ENCODE measurements around the gene PTPRO. TPM values are rescaled to one million over a fixed set of nuclear protein-coding genes. Genes with fewer than 3 reads are reported as not detected.

Gene PTPRO
- polyA plus RNA-seq, 2 of the 4 experiments (the other 2 are of a cell fraction), result 0.04 TPM; not detected in 1

GRCh38 chr12:15334225-15334624, 11.9 kb downstream of the PTPRO start:
- no peak overlapping the region for H3K4me3 ChIP-seq
- H3K4me2 ChIP-seq, result no peak overlapping the region
- ATAC-seq (no peak), FAIRE-seq (no peak), DNase-seq (ENCODE audit: low read depth in 1 of 2, low spot score in 1 of 2) (no peak)
- H3K4me1 ChIP-seq, result peaks cover 14% of the 10 kb centered on the region
- no peak overlapping the region for H3K27ac ChIP-seq
- TF ChIP-seq SREBF2 (IDR thresholded peaks at IDR 0.05) (no peak), CEBPB (IDR thresholded peaks at IDR 0.05) (no peak), HOXA7 (CRISPR knock-in tag; IDR thresholded peaks at IDR 0.05) (no peak), HOXB13 (CRISPR knock-in tag; IDR thresholded peaks at IDR 0.05; ENCODE audit: low read depth) (no peak), ZSCAN20 (CRISPR knock-in tag; IDR thresholded peaks at IDR 0.05) (no peak), MAFK (IDR thresholded peaks at IDR 0.05; ENCODE audit: partially characterized antibody) (no peak), ZFP36 (IDR thresholded peaks at IDR 0.05; ENCODE audit: borderline replicate concordance, partially characterized antibody) (no peak), JUN (IDR thresholded peaks at IDR 0.05) (no peak), BHLHE40 (IDR thresholded peaks at IDR 0.05; ENCODE audit: low read depth, low read length) (no peak), ELK1 (IDR thresholded peaks at IDR 0.05; ENCODE audit: low read depth, low read length) (no peak), HES2 (IDR thresholded peaks at IDR 0.05) (no peak), ATOH8 (CRISPR knock-in tag; IDR thresholded peaks at IDR 0.05; ENCODE audit: low read depth) (no peak)
- WGBS (ENCODE audit: missing lambda C conversion rate), result 64% methylated on average over 2 of the region's 2 CpGs
- POLR2A ChIA-PET, result no interaction called here
- CTCF ChIA-PET, result no interaction called here
- no peaks in the 10 kb centered on the region for H3K9me3 ChIP-seq

GRCh38 chr12:15335959-15336358, 13.7 kb downstream of the PTPRO start:
- TF ChIP-seq BCL3 (IDR thresholded peaks at IDR 0.05) (no peak), RFX5 (IDR thresholded peaks at IDR 0.05) (no peak), KDM5A (IDR thresholded peaks at IDR 0.05) (no peak), MAZ (IDR thresholded peaks at IDR 0.05; ENCODE audit: borderline replicate concordance, low read depth, low read length) (no peak), FOSL2 (IDR thresholded peaks at IDR 0.05) (no peak), FOSL2 (CRISPR knock-in tag; IDR thresholded peaks at IDR 0.05) (no peak), HEYL (CRISPR knock-in tag; IDR thresholded peaks at IDR 0.05) (no peak), BHLHE40 (IDR thresholded peaks at IDR 0.05; ENCODE audit: low read depth, low read length) (no peak), HMGXB4 (CRISPR knock-in tag; IDR thresholded peaks at IDR 0.05; ENCODE audit: borderline replicate concordance) (no peak), TP53 (CRISPR knock-in tag; IDR thresholded peaks at IDR 0.05) (no peak)
- Histone ChIP-seq H3K27ac (no peak overlapping the region), H3K4me2 (no peak overlapping the region), H3K4me3 (no peak overlapping the region), H3K9me3 (no peaks in the 10 kb centered on the region), H3K4me1 (peaks cover 14% of the 10 kb centered on the region)
- DNase-seq (ENCODE audit: low read depth in 1 of 2, low spot score in 1 of 2), result no peak
- CTCF ChIA-PET, result no interaction called here
- no peak for ATAC-seq
- 58% methylated on average over 2 of the region's 2 CpGs for WGBS (ENCODE audit: missing lambda C conversion rate)
- POLR2A ChIA-PET, result no interaction called here
- FAIRE-seq, result no peak

Measured in A549 (cell line).